Caco-2 (cell line): Measurements from ENCODE around the gene TBCCD1. TPM values are rescaled to one million over a fixed set of nuclear protein-coding genes. Genes with fewer than 3 reads are reported as not detected.

Source experiments
- BruUV-seq: library from RNA; stranded (reverse); fragments of 400-500 nt; replicated peaks from 2 replicates; lab custom pipeline; 2021; lab: Mats Ljungman, UMichigan
- CTCF ChIA-PET: fragments of 300-600 bp; sonication (Branson Sonifier 250); formaldehyde crosslinking; loops from one replicate; lab custom pipeline; 2022; ENCODE audit warnings: antibody characterized with exemption; lab: Charles Lee
- POLR2A ChIA-PET: fragments of 300-600 bp; sonication (Branson Sonifier 250); formaldehyde crosslinking; loops from one replicate; lab custom pipeline; 2022; ENCODE audit warnings: antibody characterized with exemption; lab: Charles Lee
- DNase-seq, 2 experiments: peaks; one replicate each; pipeline versions ENCODE4 v3.0.0 to v3.0.0-alpha.2; 2020 to 2022
- H3K27me3 ChIP-seq: replicated peaks from 2 replicates; pipeline ENCODE4 v1.6.0; 2011; ENCODE audit warnings: low read length; ENCODE audit not compliant: control insufficient read depth, insufficient read depth
- H3K36me3 ChIP-seq: 2 replicates; pipeline ENCODE4 v1.5.1; 2011; ENCODE audit warnings: low read length; ENCODE audit not compliant: control insufficient read depth, insufficient read depth
- H3K4me1 ChIP-seq: fragments of 250-450 bp; sonication (Bioruptor Pico); 2 replicates; pipeline ENCODE4 v1.5.1; 2020; ENCODE audit warnings: mild to moderate bottlenecking
- H3K4me3 ChIP-seq: 2 replicates; pipeline ENCODE4 v1.5.1; 2011; ENCODE audit warnings: low read depth, mild to moderate bottlenecking, control low read depth, low read length
- H3K9me3 ChIP-seq: fragments of 250-450 bp; sonication (Bioruptor Pico); 2 replicates; pipeline ENCODE4 v1.5.1; 2020; ENCODE audit warnings: mild to moderate bottlenecking, moderate library complexity
- H3K27ac Mint-ChIP-seq: one replicate; pipeline ENCODE4 v1.8.0; 2022; ENCODE audit warnings: mixed read lengths; ENCODE audit not compliant: unreplicated experiment
- H3K27me3 Mint-ChIP-seq: one replicate; pipeline ENCODE4 v1.8.0; 2022; ENCODE audit warnings: mixed read lengths; ENCODE audit not compliant: insufficient read depth, unreplicated experiment
- H3K36me3 Mint-ChIP-seq: one replicate; pipeline ENCODE4 v1.8.0; 2022; ENCODE audit warnings: mild to moderate bottlenecking, mixed read lengths; ENCODE audit not compliant: insufficient read depth, unreplicated experiment
- H3K4me1 Mint-ChIP-seq: one replicate; pipeline ENCODE4 v1.8.0; 2022; ENCODE audit warnings: low read depth, mixed read lengths; ENCODE audit not compliant: unreplicated experiment
- H3K4me3 Mint-ChIP-seq: one replicate; pipeline ENCODE4 v1.8.0; 2022; ENCODE audit warnings: mild to moderate bottlenecking, moderate library complexity, mixed read lengths; ENCODE audit not compliant: unreplicated experiment
- H3K9me3 Mint-ChIP-seq: one replicate; pipeline ENCODE4 v1.8.0; 2022; ENCODE audit warnings: mixed read lengths; ENCODE audit not compliant: unreplicated experiment
- CTCF ChIP-seq, 2 experiments: fragments of 200-600 bp in 1 of 2; IDR thresholded peaks; 1 replicate in 1 of 2; 2 replicates in 1 of 2; pipeline versions ENCODE4 v1.5.1 to v1.8.0; 2011 to 2022; ENCODE audit warnings: antibody characterized with exemption in 1 of 2, control low read depth in 1 of 2, inconsistent platforms in 1 of 2, low read depth in 1 of 2, low read length in 1 of 2, mild to moderate bottlenecking in 1 of 2, moderate library complexity in 1 of 2; ENCODE audit not compliant: insufficient read depth in 1 of 2, severe bottlenecking in 1 of 2, unreplicated experiment in 1 of 2
- intact Hi-C: fragments of 100-400 bp; cut with micrococcal nuclease; formaldehyde crosslinking; loops from one replicate; pipeline ENCODE4 v1.10.0; 2022; ENCODE audit not compliant: unreplicated experiment
- total RNA-seq: library from RNA; stranded (reverse); gene quantifications from 2 replicates; pipeline ENCODE4 v1.2.3, GENCODE V29; 2022

TBCCD1 gene
- total RNA-seq, 1 experiment from 2014 or later: 14.7 TPM

- peaks cover 73% of the 10 kb centered on the region for H3K4me1 ChIP-seq
- H3K36me3 ChIP-seq: no peaks in the 10 kb centered on the region
- H3K27ac Mint-ChIP-seq: no peak overlapping the region
- intact Hi-C loops: no loop called here
- ChIA-PET POLR2A (interaction anchor here (0.7 kb wide), 1 partner anchor 642 kb away, joined by 3 read pairs; no protein-coding TSS in a partner anchor), CTCF (interaction anchor here (0.6 kb wide), 1 partner anchor 385 kb away, joined by 3 read pairs; no protein-coding TSS in a partner anchor)
- no peak overlapping the region for H3K4me3 ChIP-seq
- no peaks in the 10 kb centered on the region for H3K9me3 Mint-ChIP-seq
- no peaks in the 10 kb centered on the region for H3K27me3 ChIP-seq
- no peaks in the 10 kb centered on the region for H3K9me3 ChIP-seq
- no peak for TF ChIP-seq CTCF (IDR thresholded peaks at IDR 0.05; ENCODE audit: insufficient read depth in 1 of 2, low read depth in 1 of 2, low read length in 1 of 2, severe bottlenecking in 1 of 2, unreplicated experiment in 1 of 2)
- peaks cover 53% of the 10 kb centered on the region for H3K4me1 Mint-ChIP-seq
- no peak overlapping the region for H3K4me3 Mint-ChIP-seq
- no TSS peak for BruUV-seq
- H3K36me3 Mint-ChIP-seq: peaks cover 14% of the 10 kb centered on the region
- no peaks in the 10 kb centered on the region for H3K27me3 Mint-ChIP-seq
- DNase-seq: no peak
These were observed 27.5 kb upstream of the TBCCD1 start for GRCh38 chr3:186594591-186595113.

- Mint-ChIP-seq H3K27me3 (no peaks in the 10 kb centered on the region), H3K4me3 (no peak overlapping the region), H3K27ac (no peak overlapping the region), H3K9me3 (no peaks in the 10 kb centered on the region), H3K4me1 (peaks cover 45% of the 10 kb centered on the region), H3K36me3 (peaks cover 8% of the 10 kb centered on the region)
- ChIA-PET POLR2A (no interaction called here), CTCF (no interaction called here)
- H3K4me1 ChIP-seq: peaks cover 73% of the 10 kb centered on the region
- H3K27me3 ChIP-seq: no peaks in the 10 kb centered on the region
- no peak overlapping the region for H3K4me3 ChIP-seq
- H3K36me3 ChIP-seq: no peaks in the 10 kb centered on the region
- no peak for DNase-seq
- no TSS peak for BruUV-seq
- no peaks in the 10 kb centered on the region for H3K9me3 ChIP-seq
- TF ChIP-seq CTCF (IDR thresholded peaks at IDR 0.05; ENCODE audit: insufficient read depth in 1 of 2, low read depth in 1 of 2, low read length in 1 of 2, severe bottlenecking in 1 of 2, unreplicated experiment in 1 of 2): no peak
- intact Hi-C loops: no loop called here
These were observed 26.7 kb upstream of the TBCCD1 start for GRCh38 chr3:186593862-186594261.

- H3K4me1 Mint-ChIP-seq: peaks cover 38% of the 10 kb centered on the region
- DNase-seq: no peak
- POLR2A ChIA-PET: no interaction called here
- Histone ChIP-seq H3K4me1 (peaks cover 73% of the 10 kb centered on the region), H3K27me3 (no peaks in the 10 kb centered on the region), H3K4me3 (no peak overlapping the region), H3K9me3 (no peaks in the 10 kb centered on the region), H3K36me3 (no peaks in the 10 kb centered on the region)
- CTCF ChIA-PET: no interaction called here
- H3K27ac Mint-ChIP-seq: no peak overlapping the region
- BruUV-seq: no TSS peak
- no peaks in the 10 kb centered on the region for H3K9me3 Mint-ChIP-seq
- H3K36me3 Mint-ChIP-seq: peaks cover 8% of the 10 kb centered on the region
- no peak for TF ChIP-seq CTCF (IDR thresholded peaks at IDR 0.05; ENCODE audit: insufficient read depth in 1 of 2, low read depth in 1 of 2, low read length in 1 of 2, severe bottlenecking in 1 of 2, unreplicated experiment in 1 of 2)
- no peak overlapping the region for H3K4me3 Mint-ChIP-seq
- no peaks in the 10 kb centered on the region for H3K27me3 Mint-ChIP-seq
- intact Hi-C loops: no loop called here
These were observed 25.5 kb upstream of the TBCCD1 start for GRCh38 chr3:186592682-186593081.
